T-helper 1 cell treated with Interleukin-12 subunit alpha and Interleukin-12 subunit beta and Interleukin-4 antibody, amounts not matched to agents 30 ng/mL and 1 ng/mL, for 36 hours (primary cell): ENCODE data around the gene CTTN. TPM values are rescaled to one million over a fixed set of nuclear protein-coding genes. Genes with fewer than 3 reads are reported as not detected.

ENCODE experiments used
- intact Hi-C: fragments of 100-400 bp; cut with micrococcal nuclease; formaldehyde crosslinking; loops from one replicate; pipeline ENCODE4 v1.15.1; 2024
- total RNA-seq: library from RNA; stranded (reverse); gene quantifications from 2 replicates; pipeline ENCODE4 v1.2.3, GENCODE V29; 2022

Gene CTTN
- total RNA-seq, 1 donor from 2014 or later: 2.2 TPM

GRCh38 chr11:70473186-70473872, 75.0 kb downstream of the CTTN start:
- intact Hi-C loops: no loop called here

GRCh38 chr11:70473873-70474690, 75.8 kb downstream of the CTTN start:
- intact Hi-C loops: no loop called here

- intact Hi-C loops: no loop called here
Measured at GRCh38 chr11:70474710-70475109, 76.4 kb downstream of the CTTN start.

- intact Hi-C loops: no loop called here
Measured at GRCh38 chr11:70476669-70477068, 78.3 kb downstream of the CTTN start.

- intact Hi-C loops: no loop called here
Measured at GRCh38 chr11:70477176-70477575, 78.8 kb downstream of the CTTN start.

GRCh38 chr11:70477609-70478008, 79.3 kb downstream of the CTTN start:
- intact Hi-C loops: no loop called here

GRCh38 chr11:70478166-70478890, 80.0 kb downstream of the CTTN start:
- intact Hi-C loops: no loop called here

- intact Hi-C loops: no loop called here
Measured at GRCh38 chr11:70480711-70481110, 82.4 kb downstream of the CTTN start.

GRCh38 chr11:70481625-70482528, 83.5 kb downstream of the CTTN start:
- intact Hi-C loops: no loop called here

GRCh38 chr11:70482529-70482917, 84.2 kb downstream of the CTTN start:
- intact Hi-C loops: no loop called here

GRCh38 chr11:70483077-70483861, 84.9 kb downstream of the CTTN start:
- intact Hi-C loops: no loop called here

GRCh38 chr11:70483917-70484316, 85.6 kb downstream of the CTTN start:
- intact Hi-C loops: no loop called here

GRCh38 chr11:70485326-70486025, 87.1 kb downstream of the CTTN start:
- intact Hi-C loops: no loop called here

GRCh38 chr11:70486026-70486415, 87.7 kb downstream of the CTTN start:
- intact Hi-C loops: no loop called here

Other genes with a start within 250 kb of the CTTN start
- 42.1 and 47.8 TPM in 2 replicates for gene FADD, start 195.2 kb upstream of the CTTN start, total RNA-seq
- 42.1 and 43.5 TPM in 2 replicates for gene PPFIA1, start 127.8 kb upstream of the CTTN start, total RNA-seq